ENCODE measurements around the gene FIP1L1. TPM values are rescaled to one million over a fixed set of nuclear protein-coding genes. Genes with fewer than 3 reads are reported as not detected.

The FIP1L1 gene
- total RNA-seq, 1 donor from 2014 or later: 56.6 TPM

- Histone ChIP-seq H3K27me3 (ENCODE audit: control insufficient read depth, insufficient read depth, low read length) (no peaks in the 10 kb centered on the region), H3K4me3 (ENCODE audit: low read depth, low read length) (no peak overlapping the region), H3K36me3 (ENCODE audit: control insufficient read depth, insufficient read depth, low read length) (no peaks in the 10 kb centered on the region)
- no peak for TF ChIP-seq CTCF (IDR thresholded peaks at IDR 0.05; ENCODE audit: insufficient read depth, low read length, poor library complexity, severe bottlenecking)
- no peak for DNase-seq (ENCODE audit: low read depth)
Measured at GRCh38 chr4:53502094-53502493, 124.7 kb downstream of the FIP1L1 start.

GRCh38 chr4:53505947-53506346, 128.5 kb downstream of the FIP1L1 start:
- Histone ChIP-seq H3K36me3 (ENCODE audit: control insufficient read depth, insufficient read depth, low read length) (no peaks in the 10 kb centered on the region), H3K4me3 (ENCODE audit: low read depth, low read length) (no peak overlapping the region), H3K27me3 (ENCODE audit: control insufficient read depth, insufficient read depth, low read length) (no peaks in the 10 kb centered on the region)
- DNase-seq (ENCODE audit: low read depth): no peak
- no peak for TF ChIP-seq CTCF (IDR thresholded peaks at IDR 0.05; ENCODE audit: insufficient read depth, low read length, poor library complexity, severe bottlenecking)

- no peak for DNase-seq (ENCODE audit: low read depth)
- H3K27me3 ChIP-seq (ENCODE audit: control insufficient read depth, insufficient read depth, low read length): no peaks in the 10 kb centered on the region
- no peaks in the 10 kb centered on the region for H3K36me3 ChIP-seq (ENCODE audit: control insufficient read depth, insufficient read depth, low read length)
- no peak overlapping the region for H3K4me3 ChIP-seq (ENCODE audit: low read depth, low read length)
- no peak for TF ChIP-seq CTCF (IDR thresholded peaks at IDR 0.05; ENCODE audit: insufficient read depth, low read length, poor library complexity, severe bottlenecking)
Measured at GRCh38 chr4:53507058-53507457, 129.6 kb downstream of the FIP1L1 start.

GRCh38 chr4:53507671-53508286, 130.3 kb downstream of the FIP1L1 start:
- no peak for TF ChIP-seq CTCF (IDR thresholded peaks at IDR 0.05; ENCODE audit: insufficient read depth, low read length, poor library complexity, severe bottlenecking)
- no peak overlapping the region for H3K4me3 ChIP-seq (ENCODE audit: low read depth, low read length)
- no peaks in the 10 kb centered on the region for H3K36me3 ChIP-seq (ENCODE audit: control insufficient read depth, insufficient read depth, low read length)
- DNase-seq (ENCODE audit: low read depth): no peak
- no peaks in the 10 kb centered on the region for H3K27me3 ChIP-seq (ENCODE audit: control insufficient read depth, insufficient read depth, low read length)

GRCh38 chr4:53508446-53508845, 131.0 kb downstream of the FIP1L1 start:
- H3K27me3 ChIP-seq (ENCODE audit: control insufficient read depth, insufficient read depth, low read length): no peaks in the 10 kb centered on the region
- no peaks in the 10 kb centered on the region for H3K36me3 ChIP-seq (ENCODE audit: control insufficient read depth, insufficient read depth, low read length)
- no peak for TF ChIP-seq CTCF (IDR thresholded peaks at IDR 0.05; ENCODE audit: insufficient read depth, low read length, poor library complexity, severe bottlenecking)
- no peak for DNase-seq (ENCODE audit: low read depth)
- no peak overlapping the region for H3K4me3 ChIP-seq (ENCODE audit: low read depth, low read length)

GRCh38 chr4:53510321-53510720, 132.9 kb downstream of the FIP1L1 start:
- DNase-seq (ENCODE audit: low read depth): no peak
- Histone ChIP-seq H3K36me3 (ENCODE audit: control insufficient read depth, insufficient read depth, low read length) (no peaks in the 10 kb centered on the region), H3K4me3 (ENCODE audit: low read depth, low read length) (no peak overlapping the region), H3K27me3 (ENCODE audit: control insufficient read depth, insufficient read depth, low read length) (no peaks in the 10 kb centered on the region)
- TF ChIP-seq CTCF (IDR thresholded peaks at IDR 0.05; ENCODE audit: insufficient read depth, low read length, poor library complexity, severe bottlenecking): no peak

Measured in kidney epithelial cell (primary cell).